Measurements from ENCODE around the gene RFC2.
A peak's percentile ranks its signal among the peaks of the same experiment; 100 is the strongest.
"Not testable (repeated sequence)": the region's sequence is repeated elsewhere in the genome, so short reads cannot be mapped to it uniquely, and the experiment has no call there.

Gene RFC2

GRCh38 chr7:74262639-74263398 is 8.6 kb upstream of the RFC2 start (continued):
- TF ChIP-seq TCF7L2 (IDR thresholded peaks at IDR 0.05; ENCODE audit: borderline replicate concordance, low read depth, low read length), result no peak

DNA sequence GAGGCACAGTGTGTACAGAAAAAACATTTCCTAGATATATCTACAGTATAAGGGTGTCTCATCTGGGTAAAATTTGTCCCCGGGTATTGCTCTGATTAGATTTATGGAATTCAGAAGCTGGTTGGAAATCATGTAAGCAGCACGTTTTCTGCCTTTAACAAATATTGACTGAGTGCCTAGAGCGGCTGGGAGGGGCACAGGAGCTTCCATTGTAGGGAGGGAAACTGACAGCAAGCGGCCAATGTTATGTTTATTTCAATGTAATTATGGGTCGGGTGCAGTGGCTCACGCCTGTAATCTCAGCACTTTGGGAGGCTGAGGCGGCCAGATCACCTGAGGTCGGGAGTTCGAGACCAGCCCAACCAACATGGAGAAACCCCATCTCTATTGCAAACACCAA is 4.4 kb upstream of the RFC2 start:
- ChIA-PET CTCF (interaction anchor here (0.5 to 1.0 kb wide), 2 partner anchors 17 to 142 kb away, joined by 3 read pairs; no protein-coding TSS in a partner anchor), POLR2A (no interaction called here)
- Histone ChIP-seq H3K27ac (ENCODE audit: extremely low read depth, low read depth, low read length) (no peak overlapping the region), H3K4me3 (ENCODE audit: low read depth, low read length) (no peak overlapping the region), H3K4me1 (ENCODE audit: control insufficient read depth, insufficient read depth, low read length) (no peaks in the 10 kb centered on the region), H3K36me3 (ENCODE audit: control insufficient read depth in 2 of 2, insufficient read depth in 1 of 2, low read length in 2 of 2) (no peaks in the 10 kb centered on the region; a peak in 1 of 3 replicates), H3K9me3 (ENCODE audit: control insufficient read depth, insufficient read depth, low read depth, low read length) (no peaks in the 10 kb centered on the region)
- no peak for TF ChIP-seq ZBTB49 (tag by site-specific recombination; IDR thresholded peaks at IDR 0.05; ENCODE audit: low read depth)
- no peak for TF ChIP-seq ZNF830 (tag by site-specific recombination; IDR thresholded peaks at IDR 0.05; ENCODE audit: low read depth)
- TF ChIP-seq ZBTB8A (tag by site-specific recombination; IDR thresholded peaks at IDR 0.05), result no peak
- TF ChIP-seq ZNF623 (tag by site-specific recombination; IDR thresholded peaks at IDR 0.05), result no peak
- TF ChIP-seq ZEB2 (tag by site-specific recombination; IDR thresholded peaks at IDR 0.05), result no peak
- no peak for TF ChIP-seq ZNF629 (tag by site-specific recombination; IDR thresholded peaks at IDR 0.05)
- TF ChIP-seq ZNF341 (tag by site-specific recombination; IDR thresholded peaks at IDR 0.05; ENCODE audit: low read depth), result no peak
- TF ChIP-seq ZNF362 (tag by site-specific recombination; IDR thresholded peaks at IDR 0.05), result no peak
- no peak for TF ChIP-seq KLF10 (tag by site-specific recombination; IDR thresholded peaks at IDR 0.05)
- TF ChIP-seq ZNF624 (tag by site-specific recombination; IDR thresholded peaks at IDR 0.05), result no peak
- no peak for TF ChIP-seq ZNF585B (tag by site-specific recombination; IDR thresholded peaks at IDR 0.05)
- TF ChIP-seq SP2 (tag by site-specific recombination; IDR thresholded peaks at IDR 0.05), result no peak

- H3K27ac ChIP-seq (ENCODE audit: extremely low read depth, low read depth, low read length), result no peak overlapping the region
- POLR2A ChIA-PET, result interaction anchor here (0.6 kb wide), 1 partner anchor 16 kb away, joined by 3 read pairs; no protein-coding TSS in a partner anchor
- no peak overlapping the region for H3K4me3 ChIP-seq (ENCODE audit: low read depth, low read length)
Observed at GRCh38 chr7:74256491-74257408, 2.6 kb upstream of the RFC2 start.

DNA sequence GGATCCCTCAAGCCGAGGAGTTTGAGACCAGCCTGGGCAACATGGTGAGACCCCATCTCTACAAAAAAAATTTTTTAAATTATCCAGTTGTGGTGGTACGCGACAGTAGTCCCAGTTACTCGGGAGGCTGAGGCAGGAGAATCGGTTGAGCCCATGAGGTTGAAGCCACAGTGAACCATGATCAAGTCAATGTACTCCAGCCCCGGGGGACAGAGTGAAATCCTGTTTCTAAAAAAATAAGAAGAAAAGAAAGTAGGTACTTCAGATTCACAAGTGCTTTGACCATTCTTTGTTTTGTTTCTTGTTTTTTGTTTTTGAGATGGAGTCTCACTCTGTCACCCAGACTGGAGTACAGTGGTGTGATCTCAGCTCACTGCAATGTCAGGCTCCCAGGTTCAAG is 1.3 kb upstream of the RFC2 start:
- H3K27ac ChIP-seq (ENCODE audit: extremely low read depth, low read depth, low read length); H3K9me3 ChIP-seq (ENCODE audit: control insufficient read depth, insufficient read depth, low read depth, low read length); H3K4me1 ChIP-seq (ENCODE audit: control insufficient read depth, insufficient read depth, low read length); H3K4me3 ChIP-seq (ENCODE audit: low read depth, low read length): not testable (repeated sequence)
- peaks cover 19 to 21% of the 10 kb centered on the region in 2 experiments for H3K36me3 ChIP-seq (ENCODE audit: control insufficient read depth in 2 of 2, insufficient read depth in 1 of 2, low read length in 2 of 2)
- ChIA-PET CTCF (interaction anchor here (0.6 kb wide), 2 partner anchors 35 to 176 kb away, joined by 3 to 4 read pairs; no protein-coding TSS in a partner anchor), POLR2A (interaction anchor here (1.1 to 1.7 kb wide), 2 partner anchors 19 to 100 kb away, joined by 3 read pairs; no protein-coding TSS in a partner anchor)

More at GRCh38 chr7:74256491-74257408, 2.6 kb upstream of the RFC2 start:
- H3K9me3 ChIP-seq (ENCODE audit: control insufficient read depth, insufficient read depth, low read depth, low read length), result no peaks in the 10 kb centered on the region
- peaks cover 8 to 12% of the 10 kb centered on the region in 2 experiments; a peak in 2 of 3 replicates for H3K36me3 ChIP-seq (ENCODE audit: control insufficient read depth in 2 of 2, insufficient read depth in 1 of 2, low read length in 2 of 2)
- peak; percentile 59 for TF ChIP-seq ZNF121 (tag by site-specific recombination; IDR thresholded peaks at IDR 0.05)
- TF ChIP-seq, protein P1, sequence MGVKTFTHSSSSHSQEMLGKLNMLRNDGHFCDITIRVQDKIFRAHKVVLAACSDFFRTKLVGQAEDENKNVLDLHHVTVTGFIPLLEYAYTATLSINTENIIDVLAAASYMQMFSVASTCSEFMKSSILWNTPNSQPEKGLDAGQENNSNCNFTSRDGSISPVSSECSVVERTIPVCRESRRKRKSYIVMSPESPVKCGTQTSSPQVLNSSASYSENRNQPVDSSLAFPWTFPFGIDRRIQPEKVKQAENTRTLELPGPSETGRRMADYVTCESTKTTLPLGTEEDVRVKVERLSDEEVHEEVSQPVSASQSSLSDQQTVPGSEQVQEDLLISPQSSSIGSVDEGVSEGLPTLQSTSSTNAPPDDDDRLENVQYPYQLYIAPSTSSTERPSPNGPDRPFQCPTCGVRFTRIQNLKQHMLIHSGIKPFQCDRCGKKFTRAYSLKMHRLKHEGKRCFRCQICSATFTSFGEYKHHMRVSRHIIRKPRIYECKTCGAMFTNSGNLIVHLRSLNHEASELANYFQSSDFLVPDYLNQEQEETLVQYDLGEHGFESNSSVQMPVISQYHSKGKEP (tag by site-specific recombination; IDR thresholded peaks at IDR 0.05), result no peak
- TF ChIP-seq ZNF324 (tag by site-specific recombination; IDR thresholded peaks at IDR 0.05), result no peak
- H3K4me1 ChIP-seq (ENCODE audit: control insufficient read depth, insufficient read depth, low read length), result no peaks in the 10 kb centered on the region
- CTCF ChIA-PET, result interaction anchor here (0.6 kb wide), 1 partner anchor 144 kb away, joined by 3 read pairs; no protein-coding TSS in a partner anchor
